HG02610 (cell line): ENCODE data around the gene MGP.

Source experiments
- ATAC-seq: cut with Tn5 transposase; IDR thresholded peaks from one replicate; pipeline ENCODE4 v1.9.1; 2021; ENCODE audit warnings: mild to moderate bottlenecking, moderate library complexity; ENCODE audit not compliant: unreplicated experiment

MGP gene

GRCh38 chr12:14903386-14904098, 17.9 kb upstream of the MGP start:
- no peak for ATAC-seq

DNA sequence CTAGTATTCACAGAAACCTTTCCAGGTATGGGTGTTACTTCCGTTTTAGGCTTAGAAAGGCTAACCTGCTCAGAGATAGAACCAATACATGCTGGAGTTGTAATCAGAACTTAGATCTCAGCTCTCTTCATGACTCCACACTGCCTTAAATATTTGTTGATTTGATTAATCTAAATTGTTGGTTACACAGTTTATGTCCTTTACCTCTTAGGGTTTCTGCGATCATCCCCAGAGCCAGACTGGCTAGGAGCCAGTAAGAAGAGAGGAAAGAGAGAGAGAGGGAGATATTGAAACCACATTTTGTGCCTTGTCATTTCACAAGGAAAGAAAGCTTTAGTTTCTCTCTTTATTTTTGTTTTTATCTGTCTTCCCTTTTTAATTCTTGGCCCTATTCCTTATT, 16.8 kb upstream of the MGP start:
- ATAC-seq = no peak

DNA sequence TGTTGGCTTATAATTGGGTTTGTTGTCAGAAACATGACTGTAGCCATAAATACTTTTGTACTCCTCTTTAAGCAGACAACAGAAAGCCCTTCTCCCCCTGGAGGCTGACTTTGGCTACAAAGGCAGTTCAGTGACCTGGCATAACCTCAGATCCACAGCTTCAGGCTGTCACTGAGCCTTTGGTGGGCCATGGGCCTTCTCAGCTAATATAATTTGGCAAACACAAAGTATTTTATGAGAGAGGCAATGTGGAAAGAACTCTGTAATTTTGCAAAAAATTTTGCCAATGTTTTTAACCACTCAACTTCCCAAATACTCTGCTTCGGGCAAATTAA, 15.5 kb upstream of the MGP start:
- ATAC-seq = no peak

GRCh38 chr12:14900521-14901227, 15.0 kb upstream of the MGP start:
- ATAC-seq = no peak

DNA sequence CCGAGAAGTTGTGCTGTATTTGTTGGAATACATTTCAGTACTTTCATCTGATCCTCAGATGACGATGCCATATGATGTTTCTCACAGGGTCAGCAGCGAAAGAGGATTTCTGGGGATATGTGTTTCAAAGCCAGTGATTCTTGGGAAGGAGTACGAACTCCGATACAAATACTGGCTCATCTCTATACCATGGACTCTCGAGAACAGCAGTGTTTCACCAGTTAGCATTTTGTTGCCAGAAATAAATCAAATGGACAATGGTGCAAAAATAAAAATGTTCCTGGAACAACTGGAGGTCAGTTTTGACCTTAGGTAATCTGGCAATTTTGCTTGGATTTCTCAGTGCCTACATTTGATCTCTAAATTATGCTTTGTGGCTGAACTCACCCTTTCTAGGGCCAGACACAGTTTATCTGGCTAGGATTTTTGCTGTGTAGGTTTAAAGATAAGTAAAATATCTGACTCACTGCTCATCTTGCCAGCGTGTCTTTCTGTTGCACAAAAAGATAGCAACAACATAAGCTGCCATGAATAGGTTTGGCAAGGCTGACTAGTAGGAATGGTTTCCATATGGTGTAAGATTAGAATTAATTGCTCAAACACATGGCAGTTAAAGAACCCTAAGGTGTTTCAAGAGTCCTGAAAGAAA, 11.0 kb upstream of the MGP start:
- no peak for ATAC-seq

- ATAC-seq = no peak
Measured at GRCh38 chr12:14893506-14894250, 8.0 kb upstream of the MGP start.

DNA sequence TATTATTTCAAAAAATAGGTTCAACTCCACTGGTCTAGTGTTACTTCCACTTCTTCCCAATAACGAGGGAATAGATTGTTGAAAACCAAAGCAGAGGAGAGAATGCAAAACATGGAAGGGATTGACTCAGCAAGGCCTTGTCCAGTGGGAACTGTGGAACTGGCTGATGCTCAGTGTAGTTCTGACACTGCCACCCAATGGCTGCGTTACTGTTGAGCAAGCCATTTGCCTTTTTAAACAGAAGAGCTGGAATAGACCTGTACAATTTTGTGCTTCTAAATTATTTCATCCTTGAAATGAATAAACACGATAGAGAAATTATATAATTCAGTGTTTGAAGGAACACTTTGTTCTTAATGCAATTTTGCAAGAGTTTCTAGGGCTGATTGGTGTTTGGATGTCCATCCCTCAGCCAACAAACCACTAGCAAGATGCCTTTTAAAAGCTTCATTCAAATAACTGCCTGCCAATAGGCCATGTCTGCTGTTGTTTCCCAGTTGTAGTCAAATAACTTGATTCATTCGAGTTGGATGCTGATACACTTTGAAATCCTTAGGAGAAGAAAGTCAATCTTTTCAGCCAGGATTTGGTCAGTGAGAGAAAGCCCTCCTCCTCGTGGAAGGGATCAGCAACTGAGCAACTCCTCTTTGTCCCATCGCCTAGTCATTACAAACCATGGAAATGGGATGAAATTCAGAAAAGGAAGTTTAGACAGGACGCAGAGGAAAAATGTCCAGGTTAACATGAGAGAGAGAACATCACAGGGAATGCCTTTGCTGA, 7.3 kb upstream of the MGP start:
- ATAC-seq = no peak

DNA sequence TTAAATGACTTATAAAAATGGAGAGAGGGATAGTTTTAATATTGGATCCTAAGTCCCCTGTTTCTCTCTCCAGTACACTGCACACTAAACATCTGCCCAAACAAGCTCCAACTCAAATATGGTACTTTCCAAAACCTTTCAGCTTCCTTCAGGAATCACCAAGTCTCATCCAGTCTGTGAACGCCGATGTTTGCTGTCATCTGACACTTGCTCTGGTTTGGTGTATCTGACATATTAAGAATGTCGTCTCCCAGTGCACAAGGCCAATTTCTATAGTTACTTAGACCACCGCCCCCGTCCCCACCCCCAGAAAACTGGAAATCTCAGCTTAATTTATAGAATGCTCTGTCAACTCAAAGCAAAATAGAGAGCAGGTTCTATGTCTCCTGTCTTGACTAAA, 5.0 kb upstream of the MGP start:
- no peak for ATAC-seq

- no peak for ATAC-seq
Measured at GRCh38 chr12:14886271-14886670, 617 bp upstream of the MGP start.

DNA sequence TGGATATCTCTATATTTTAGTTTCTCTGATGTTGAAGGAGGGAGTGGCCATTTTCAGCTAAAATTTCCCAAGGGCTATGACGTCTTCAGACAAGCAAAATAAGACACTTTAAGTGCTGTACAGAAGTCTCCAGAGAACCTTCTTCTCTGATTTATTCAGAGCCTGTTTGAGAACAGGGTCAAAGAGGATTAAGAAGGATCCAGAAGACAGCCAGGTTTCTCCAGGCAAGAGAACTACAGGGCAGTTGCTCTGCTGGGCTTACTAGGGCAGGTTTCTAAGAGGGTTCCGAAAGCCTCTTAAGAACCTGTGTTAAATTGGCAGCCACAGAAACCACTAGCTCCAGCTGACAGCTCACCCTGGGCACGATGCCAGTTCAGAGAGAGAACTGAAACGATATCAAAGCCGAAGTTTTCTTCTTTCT, 1.2 kb downstream of the MGP start:
- peak; percentile 95 for ATAC-seq

DNA sequence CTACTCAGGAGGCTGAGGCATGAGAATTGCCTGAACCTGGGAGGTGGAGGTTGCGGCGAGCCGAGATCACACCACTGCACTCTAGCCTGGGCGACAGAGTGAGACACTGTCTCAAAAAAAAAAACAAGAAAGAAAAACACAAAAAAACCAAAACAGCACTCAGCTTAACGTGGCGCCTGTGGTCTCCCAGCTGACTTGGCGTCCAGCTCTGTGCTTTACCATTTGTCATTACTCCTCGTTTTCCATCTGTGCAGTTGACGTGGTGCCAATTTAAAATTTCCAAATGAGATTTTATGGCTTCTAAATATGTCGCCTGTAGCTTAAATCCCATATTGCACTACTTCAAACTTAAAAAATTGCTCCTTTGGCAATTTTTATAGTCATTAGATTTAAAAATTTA, 2.0 kb downstream of the MGP start:
- ATAC-seq = no peak

DNA sequence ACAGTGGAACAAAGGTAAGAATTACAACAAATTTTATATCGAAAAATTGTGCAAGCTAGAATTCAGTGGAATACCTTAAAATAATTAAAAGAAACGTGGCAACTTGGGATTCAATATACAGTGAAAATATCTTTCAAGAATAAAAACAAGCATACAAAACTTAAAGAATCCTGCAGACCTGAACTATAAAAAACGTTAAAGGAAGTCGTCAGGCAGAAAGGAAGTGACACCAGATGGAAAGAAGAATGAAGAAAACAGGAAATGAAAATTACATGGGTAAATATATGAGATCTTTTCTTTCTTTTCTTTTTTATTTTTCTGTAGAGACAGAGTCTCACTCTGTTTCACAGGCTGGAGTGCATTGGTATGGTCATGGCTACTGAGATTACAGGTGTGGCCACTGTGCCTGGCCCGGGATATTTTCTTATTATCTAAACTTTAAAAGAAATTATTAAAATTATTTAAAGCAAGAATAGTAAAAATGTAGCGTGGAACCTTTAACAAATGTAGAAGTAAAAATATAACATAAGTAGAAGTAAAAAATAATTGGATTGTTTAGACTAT, 4.7 kb downstream of the MGP start:
- ATAC-seq = no peak

GRCh38 chr12:14879222-14879933, 6.3 kb downstream of the MGP start:
- ATAC-seq = no peak

DNA sequence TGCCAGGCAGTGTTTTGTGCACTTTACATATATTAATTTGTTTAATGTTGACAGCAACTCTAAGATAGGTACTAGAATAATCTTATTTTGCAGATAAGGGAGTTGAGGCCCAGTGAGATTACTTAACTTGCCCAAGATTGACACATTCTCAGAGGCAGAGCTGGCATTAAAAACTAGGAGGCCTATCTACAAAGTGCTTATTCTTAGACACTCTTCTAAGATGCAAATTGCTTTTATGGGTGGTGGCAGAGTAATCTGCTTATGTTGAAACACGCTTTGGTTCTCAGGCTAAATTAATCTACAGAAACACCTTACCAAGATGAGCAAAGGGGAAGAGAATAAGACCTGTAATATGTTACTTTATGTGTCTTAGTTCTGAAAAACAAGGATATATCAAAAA, 7.2 kb downstream of the MGP start:
- ATAC-seq = no peak

DNA sequence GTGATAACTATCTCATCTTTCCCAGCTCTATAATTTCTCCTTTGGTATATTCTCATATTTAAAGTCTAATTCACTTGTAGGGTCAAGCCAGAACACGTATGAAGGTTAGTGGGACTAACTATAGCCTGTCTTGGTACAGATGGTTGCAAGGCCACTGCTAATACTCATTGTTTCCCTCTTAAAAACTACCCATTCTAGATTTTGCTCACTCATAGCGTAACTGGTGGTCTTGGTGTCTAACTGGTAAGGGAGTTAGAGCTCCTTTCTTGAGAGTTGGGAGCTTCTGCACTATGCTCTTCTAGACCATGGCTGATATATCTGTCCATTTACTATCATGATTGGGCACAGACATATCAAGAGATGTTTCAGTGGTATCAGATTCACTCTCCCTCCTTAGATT, 8.8 kb downstream of the MGP start:
- ATAC-seq = no peak

- no peak for ATAC-seq
Measured at GRCh38 chr12:14874882-14875281, 10.8 kb downstream of the MGP start.

GRCh38 chr12:14873440-14874185, 12.0 kb downstream of the MGP start:
- no peak for ATAC-seq

GRCh38 chr12:14871886-14872285, 13.8 kb downstream of the MGP start:
- ATAC-seq = no peak

DNA sequence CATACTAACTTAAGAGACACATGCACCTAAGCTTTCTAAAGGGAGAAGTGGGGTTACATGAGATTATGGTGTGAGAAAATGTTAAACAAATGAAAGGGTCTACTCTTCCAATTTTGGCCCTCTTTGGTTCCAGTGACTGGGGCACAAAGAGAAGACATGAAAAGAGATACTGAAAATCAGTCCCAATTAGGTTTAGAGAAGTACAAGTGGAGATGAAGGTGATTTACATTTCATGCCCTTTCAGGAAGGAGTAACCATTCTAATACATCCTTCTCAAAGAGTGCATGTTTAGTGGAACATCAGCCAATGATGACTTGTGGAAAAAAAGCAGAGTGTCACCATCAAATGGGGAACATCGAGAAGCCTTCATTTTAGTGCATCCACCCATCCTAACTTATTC, 14.4 kb downstream of the MGP start:
- no peak for ATAC-seq
